GM08714 (cell line): ENCODE measurements around the gene SMG6.

Experiments used
- H3K4me3 ChIP-seq: fragments of 200-500 bp; sonication (Bioruptor generic); 2 replicates; pipeline ENCODE4 v1.5.1; 2014; ENCODE audit warnings: mild to moderate bottlenecking, low read length, inconsistent platforms
- ZNF274 ChIP-seq: IDR thresholded peaks from 2 replicates; pipeline ENCODE4 v1.6.1; 2012; ENCODE audit warnings: mild to moderate bottlenecking, low read depth, low read length

SMG6 gene

GRCh38 chr17:2055292-2056205 is 248.0 kb downstream of the SMG6 start:
- no peak for TF ChIP-seq ZNF274
- H3K4me3 ChIP-seq, result peak overlapping the region; percentile 81

- peak within 1 kb of the TSS; percentile 81 for H3K4me3 ChIP-seq
- no peak for TF ChIP-seq ZNF274
These were observed 248.9 kb downstream of the SMG6 start, which contains the start of gene HIC1 for GRCh38 chr17:2054512-2055291. TSS of gene HIC1 (plus strand) at chr17:2055103. CDS start at chr17:2056691, 1,588 bp downstream.

- H3K4me3 ChIP-seq, result peak overlapping the region; percentile 54; the same call in 1 of the 2 replicates
- TF ChIP-seq ZNF274, result no peak
These were observed 249.4 kb downstream of the SMG6 start for GRCh38 chr17:2054262-2054511.

GRCh38 chr17:2053380-2054261 is 250.0 kb downstream of the SMG6 start:
- peak overlapping the region; percentile 54; the same call in 1 of the 2 replicates for H3K4me3 ChIP-seq
- no peak for TF ChIP-seq ZNF274

- no peak overlapping the region for H3K4me3 ChIP-seq
- TF ChIP-seq ZNF274, result no peak
These were observed 251.5 kb downstream of the SMG6 start for GRCh38 chr17:2051933-2052559.

- no peak for TF ChIP-seq ZNF274
- H3K4me3 ChIP-seq, result no peak overlapping the region
These were observed 252.3 kb downstream of the SMG6 start for GRCh38 chr17:2051061-2051932.

- no peak for TF ChIP-seq ZNF274
- peak overlapping the region; percentile 59; the same call in 1 of the 2 replicates for H3K4me3 ChIP-seq
These were observed 253.1 kb downstream of the SMG6 start for GRCh38 chr17:2050300-2051060.

- H3K4me3 ChIP-seq, result peak overlapping the region; percentile 78
- no peak for TF ChIP-seq ZNF274
These were observed 254.0 kb downstream of the SMG6 start for GRCh38 chr17:2049333-2050299.

- no peak overlapping the region for H3K4me3 ChIP-seq
These were observed 254.8 kb downstream of the SMG6 start for GRCh38 chr17:2048805-2049204.

GRCh38 chr17:2047590-2047989 is 256.0 kb downstream of the SMG6 start:
- no peak overlapping the region for H3K4me3 ChIP-seq
- TF ChIP-seq ZNF274, result no peak

More at GRCh38 chr17:2048805-2049204, 254.8 kb downstream of the SMG6 start:
- TF ChIP-seq ZNF274, result no peak

GRCh38 chr17:2044263-2044894 is 259.2 kb downstream of the SMG6 start:
- H3K4me3 ChIP-seq, result no peak overlapping the region
- no peak for TF ChIP-seq ZNF274
